ENCODE data around the gene GAS6.

The GAS6 gene

GRCh38 chr13:113777311-113778260 lies 86.3 kb downstream of the GAS6 start:
- no peak for DNase-seq

DNA sequence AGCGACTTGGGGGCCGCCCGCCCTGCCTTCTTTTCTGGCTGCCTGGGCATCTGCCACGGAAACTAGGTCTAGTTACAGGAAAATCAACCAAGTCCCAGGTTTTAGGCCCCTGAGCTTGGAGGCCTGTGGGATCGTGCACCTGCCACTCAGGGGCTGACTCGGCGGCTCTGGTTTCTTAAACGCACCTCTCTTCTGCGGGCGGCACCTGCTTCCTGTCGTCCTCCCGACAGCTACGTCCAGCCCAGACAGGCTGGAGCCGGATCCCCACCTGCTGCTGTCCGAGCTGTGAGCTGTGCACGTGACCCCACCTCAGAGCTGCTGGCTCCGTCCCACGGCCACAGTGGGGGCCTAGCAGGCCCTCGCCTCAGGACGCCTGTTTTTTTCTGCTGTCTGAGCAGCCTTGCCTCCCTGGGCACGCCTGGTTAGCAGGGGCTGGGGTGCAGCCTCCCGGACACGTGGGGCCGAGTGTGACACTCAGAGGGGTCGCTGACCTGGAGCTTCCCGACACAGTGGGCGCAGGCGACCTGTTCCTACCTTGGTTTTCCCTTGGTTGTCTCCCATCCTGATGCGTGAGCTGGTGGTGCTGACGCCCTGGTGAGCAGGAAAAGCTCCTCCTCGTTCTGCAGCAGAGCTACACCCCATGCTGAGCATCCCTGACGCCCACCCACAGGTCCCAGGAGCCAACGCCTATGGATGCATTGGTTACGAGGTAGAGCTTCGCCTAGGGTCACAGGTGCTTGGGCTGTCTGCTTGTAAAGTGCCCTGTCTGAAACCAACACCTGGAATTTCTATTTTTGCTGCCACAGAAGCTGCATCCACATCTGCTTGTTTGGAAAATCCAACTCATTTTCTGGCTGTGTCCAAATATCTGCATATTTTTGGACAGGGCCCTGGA lies 87.4 kb downstream of the GAS6 start:
- DNase-seq = no peak

DNA sequence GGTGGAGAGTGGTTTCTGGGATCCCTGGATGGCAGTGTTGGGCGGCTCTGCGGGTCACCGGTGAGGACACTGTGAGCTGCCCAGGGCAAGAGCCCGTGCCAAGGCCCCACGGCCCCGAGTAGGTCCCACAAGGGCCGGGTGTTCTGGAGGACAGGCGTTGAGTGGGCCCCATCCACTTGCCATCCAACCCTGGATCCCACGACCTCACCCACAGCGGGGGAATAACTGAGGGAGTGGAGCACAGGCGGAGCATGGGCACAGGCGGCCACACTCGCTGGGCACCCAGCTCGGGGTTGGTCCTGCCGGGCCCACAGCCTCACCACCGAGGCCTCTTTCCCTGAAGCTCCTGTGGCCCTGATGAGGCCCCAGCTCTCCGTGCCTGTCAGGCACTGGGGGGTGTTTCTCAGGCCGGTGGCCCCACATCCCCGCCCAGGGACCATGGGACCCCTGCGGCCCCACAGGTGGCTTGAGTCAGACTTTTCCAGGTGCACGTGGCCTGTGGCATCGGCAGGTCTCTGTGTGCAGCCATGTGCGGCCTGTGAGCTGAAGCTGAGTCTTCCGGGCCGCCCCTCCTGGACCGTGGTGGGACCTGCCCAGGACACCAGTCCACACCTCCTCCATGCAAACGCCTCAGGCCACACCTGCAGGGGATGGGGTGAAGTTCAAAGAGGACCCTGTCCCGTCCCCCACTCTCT lies 88.3 kb downstream of the GAS6 start:
- DNase-seq = no peak

DNA sequence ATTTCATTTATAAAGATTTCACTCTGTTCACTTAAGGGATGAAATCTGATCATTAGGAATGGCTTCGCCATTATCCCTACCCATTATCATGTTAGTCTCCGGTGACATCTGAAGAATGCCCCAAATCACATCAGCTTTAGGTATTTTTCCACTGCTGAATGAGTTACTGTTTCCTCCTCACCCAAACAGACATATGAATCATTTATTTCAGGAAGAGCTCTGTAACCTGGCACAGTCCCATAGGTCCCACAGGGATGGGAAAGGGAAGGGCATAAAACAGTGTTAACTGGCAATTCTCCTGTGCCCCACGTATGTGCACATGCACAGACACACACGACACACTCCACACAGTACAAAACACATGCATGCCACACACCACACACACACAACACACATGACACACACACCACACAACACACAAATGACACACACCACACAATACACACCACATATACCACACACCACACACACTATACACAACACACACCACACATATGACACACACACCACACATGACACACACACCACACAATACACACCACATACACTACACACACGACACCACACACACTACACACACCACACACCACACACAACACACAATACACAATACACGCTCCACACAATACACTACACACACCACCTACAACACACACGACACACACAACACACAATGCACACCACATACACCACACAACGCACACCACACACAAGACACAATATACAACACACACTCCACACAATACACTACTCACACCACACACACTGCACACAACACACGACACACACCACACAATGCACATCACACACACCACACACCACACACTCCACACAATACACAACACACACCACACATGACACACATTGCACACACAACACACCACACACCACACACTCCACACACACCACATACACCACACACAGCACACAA lies 89.4 kb downstream of the GAS6 start:
- DNase-seq = no peak

DNA sequence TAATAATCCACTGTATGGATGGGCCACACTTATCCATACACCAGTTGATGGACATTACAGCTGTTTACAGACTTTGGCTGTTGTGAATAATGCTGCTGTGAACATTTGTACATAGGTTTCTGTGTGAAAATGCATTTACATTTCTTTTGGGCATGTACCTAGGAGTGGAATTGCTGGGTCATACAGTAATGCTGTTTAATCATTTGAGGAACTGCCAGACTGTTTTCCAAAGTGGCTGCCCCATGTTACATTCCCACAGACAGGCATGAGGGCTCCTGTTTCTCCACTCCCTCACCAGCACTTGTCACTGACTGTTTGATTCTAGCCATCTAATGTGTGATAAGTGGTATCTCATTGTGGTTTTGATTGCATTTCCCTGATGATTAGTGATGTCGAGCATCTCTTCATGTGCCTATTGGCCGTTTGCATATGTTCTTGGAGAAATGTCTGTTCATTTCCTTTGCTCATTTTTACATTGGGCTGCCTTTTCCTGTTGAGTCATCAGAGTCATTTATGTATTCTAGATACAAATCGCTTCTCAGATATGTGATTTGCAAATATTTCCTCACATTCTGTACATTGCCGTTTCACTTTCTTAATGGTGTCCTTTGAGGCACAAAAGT lies 92.1 kb downstream of the GAS6 start:
- no peak for DNase-seq

DNA sequence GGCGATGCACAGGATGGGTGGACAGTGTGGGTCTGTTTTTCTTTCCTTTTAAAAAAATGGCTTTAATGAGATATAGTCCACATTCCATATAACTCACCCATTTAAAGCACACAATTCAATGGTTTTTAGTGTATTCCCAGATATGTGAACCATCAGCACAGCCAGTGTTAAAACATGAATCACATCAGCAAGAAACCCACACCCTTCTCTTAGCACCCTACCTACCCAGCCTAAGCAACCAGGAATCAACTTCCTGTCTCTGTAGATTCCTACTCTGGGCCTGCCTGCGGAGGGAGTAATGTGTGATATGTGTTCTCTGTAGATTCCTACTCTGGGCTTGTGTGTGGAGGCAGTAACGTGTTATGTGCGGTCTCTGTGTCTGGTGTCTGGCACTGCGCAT lies 92.9 kb downstream of the GAS6 start:
- no peak for DNase-seq
